Nephron (organoid): ENCODE data around the gene COL13A1.

Experiments used
- H3K27ac Mint-ChIP-seq, 3 experiments: 2 replicates each; pipeline ENCODE4 v1.8.0; 2020; ENCODE audit warnings: mixed read lengths in 3 of 3, mild to moderate bottlenecking in 2 of 3, moderate library complexity in 1 of 3
- H3K27me3 Mint-ChIP-seq: 2 replicates; pipeline ENCODE4 v1.8.0; 2021; ENCODE audit warnings: low read depth, mild to moderate bottlenecking, moderate library complexity, mixed read lengths
- H3K36me3 Mint-ChIP-seq: 2 replicates; pipeline ENCODE4 v1.8.0; 2020; ENCODE audit warnings: low read depth, mixed read lengths
- H3K4me1 Mint-ChIP-seq: 2 replicates; pipeline ENCODE4 v1.8.0; 2020; ENCODE audit warnings: mixed read lengths
- H3K4me3 Mint-ChIP-seq, 3 experiments: 2 replicates each; pipeline ENCODE4 v1.8.0; 2020; ENCODE audit warnings: mild to moderate bottlenecking in 3 of 3, mixed read lengths in 3 of 3, moderate library complexity in 2 of 3
- H3K9me3 Mint-ChIP-seq: 2 replicates; pipeline ENCODE4 v1.8.0; 2020; ENCODE audit warnings: mixed read lengths
- CTCF ChIP-seq, 3 experiments: fragments of 200-600 bp; sonication (generic); IDR thresholded peaks; one replicate each; pipeline ENCODE4 v1.5.0; 2021; ENCODE audit warnings: antibody characterized with exemption in 3 of 3; ENCODE audit not compliant: unreplicated experiment in 3 of 3

Gene COL13A1

GRCh38 chr10:69951658-69952057 is 150.0 kb downstream of the COL13A1 start:
- Mint-ChIP-seq H3K4me1 (peaks cover 8% of the 10 kb centered on the region), H3K27me3 (no peaks in the 10 kb centered on the region), H3K27ac (no peak overlapping the region), H3K4me3 (no peak overlapping the region), H3K36me3 (peaks cover 26% of the 10 kb centered on the region), H3K9me3 (no peaks in the 10 kb centered on the region)
- no peak for TF ChIP-seq CTCF (IDR thresholded peaks at IDR 0.05; ENCODE audit: unreplicated experiment in 3 of 3)

- no peak for TF ChIP-seq CTCF (IDR thresholded peaks at IDR 0.05; ENCODE audit: unreplicated experiment in 3 of 3)
- Mint-ChIP-seq H3K36me3 (peaks cover 26% of the 10 kb centered on the region), H3K27me3 (no peaks in the 10 kb centered on the region), H3K9me3 (no peaks in the 10 kb centered on the region), H3K27ac (peak overlapping the region; percentile 21 to 71 (median 46)), H3K4me1 (peaks cover 8% of the 10 kb centered on the region), H3K4me3 (no peak overlapping the region)
Measured at GRCh38 chr10:69952069-69952800, 150.5 kb downstream of the COL13A1 start.

- no peak overlapping the region for H3K4me3 Mint-ChIP-seq
- H3K4me1 Mint-ChIP-seq, result peaks cover 8% of the 10 kb centered on the region
- H3K9me3 Mint-ChIP-seq, result no peaks in the 10 kb centered on the region
- H3K36me3 Mint-ChIP-seq, result peaks cover 29% of the 10 kb centered on the region
- H3K27me3 Mint-ChIP-seq, result no peaks in the 10 kb centered on the region
- TF ChIP-seq CTCF (IDR thresholded peaks at IDR 0.05; ENCODE audit: unreplicated experiment in 3 of 3), result no peak
- peak overlapping the region; percentile 21 to 71 (median 46) for H3K27ac Mint-ChIP-seq
Measured at GRCh38 chr10:69952821-69953221, 151.1 kb downstream of the COL13A1 start.

- TF ChIP-seq CTCF (IDR thresholded peaks at IDR 0.05; ENCODE audit: unreplicated experiment in 3 of 3), result no peak
- Mint-ChIP-seq H3K9me3 (no peaks in the 10 kb centered on the region), H3K36me3 (peaks cover 33% of the 10 kb centered on the region), H3K27ac (no peak overlapping the region), H3K4me3 (no peak overlapping the region), H3K27me3 (no peaks in the 10 kb centered on the region), H3K4me1 (peaks cover 8% of the 10 kb centered on the region)
Measured at GRCh38 chr10:69953851-69954250, 152.1 kb downstream of the COL13A1 start.

GRCh38 chr10:69955211-69955805 is 153.6 kb downstream of the COL13A1 start:
- Mint-ChIP-seq H3K27ac (no peak overlapping the region), H3K9me3 (no peaks in the 10 kb centered on the region), H3K4me1 (peaks cover 8% of the 10 kb centered on the region), H3K4me3 (no peak overlapping the region), H3K27me3 (no peaks in the 10 kb centered on the region), H3K36me3 (peaks cover 35% of the 10 kb centered on the region)
- TF ChIP-seq CTCF (IDR thresholded peaks at IDR 0.05; ENCODE audit: unreplicated experiment in 3 of 3), result no peak
